GM11168 (cell line): ENCODE results near the gene MLPH.

ENCODE experiments used
- in situ Hi-C: fragments of 300-500 bp; cut with MboI; formaldehyde crosslinking; loops from one replicate; pipeline ENCODE4 v1.12.0; 2022; ENCODE audit warnings: low sequenced_read_pairs; ENCODE audit not compliant: unreplicated experiment

Gene MLPH, protein sequence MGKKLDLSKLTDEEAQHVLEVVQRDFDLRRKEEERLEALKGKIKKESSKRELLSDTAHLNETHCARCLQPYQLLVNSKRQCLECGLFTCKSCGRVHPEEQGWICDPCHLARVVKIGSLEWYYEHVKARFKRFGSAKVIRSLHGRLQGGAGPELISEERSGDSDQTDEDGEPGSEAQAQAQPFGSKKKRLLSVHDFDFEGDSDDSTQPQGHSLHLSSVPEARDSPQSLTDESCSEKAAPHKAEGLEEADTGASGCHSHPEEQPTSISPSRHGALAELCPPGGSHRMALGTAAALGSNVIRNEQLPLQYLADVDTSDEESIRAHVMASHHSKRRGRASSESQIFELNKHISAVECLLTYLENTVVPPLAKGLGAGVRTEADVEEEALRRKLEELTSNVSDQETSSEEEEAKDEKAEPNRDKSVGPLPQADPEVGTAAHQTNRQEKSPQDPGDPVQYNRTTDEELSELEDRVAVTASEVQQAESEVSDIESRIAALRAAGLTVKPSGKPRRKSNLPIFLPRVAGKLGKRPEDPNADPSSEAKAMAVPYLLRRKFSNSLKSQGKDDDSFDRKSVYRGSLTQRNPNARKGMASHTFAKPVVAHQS

DNA sequence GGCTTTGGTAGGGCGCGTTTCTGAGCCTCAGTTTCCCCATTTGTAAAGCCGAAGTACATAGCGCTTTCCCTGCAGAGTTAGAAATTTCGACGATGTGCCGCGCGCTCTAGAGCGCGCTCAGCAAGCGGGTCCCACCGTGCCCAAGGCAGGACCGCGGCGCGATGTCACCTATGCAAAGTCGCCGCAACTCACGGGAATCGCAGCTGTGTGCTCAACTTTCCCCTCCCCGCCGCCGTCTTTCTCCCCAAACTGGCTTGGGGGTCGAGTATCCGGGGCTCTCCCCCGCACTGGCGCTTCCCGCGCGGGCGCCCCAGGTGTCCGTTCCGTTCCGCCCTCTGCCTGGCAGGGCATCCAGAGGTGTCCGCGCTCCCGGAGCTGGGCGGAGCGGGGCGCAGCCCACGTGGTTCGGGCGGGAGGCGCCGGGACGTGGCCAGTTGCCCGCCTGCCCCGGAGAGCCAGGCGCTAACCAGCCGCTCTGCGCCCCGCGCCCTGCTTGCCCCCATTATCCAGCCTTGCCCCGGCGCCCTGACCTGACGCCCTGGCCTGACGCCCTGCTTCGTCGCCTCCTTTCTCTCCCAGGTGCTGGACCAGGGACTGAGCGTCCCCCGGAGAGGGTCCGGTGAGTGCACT lies at the start of gene MLPH:
Gene MLPH (plus strand): TSS at position 433 of the 630 bp plus-strand sequence. CDS start 6,176 bp downstream, outside the sequence.
- in situ Hi-C loops: no loop called here

DNA sequence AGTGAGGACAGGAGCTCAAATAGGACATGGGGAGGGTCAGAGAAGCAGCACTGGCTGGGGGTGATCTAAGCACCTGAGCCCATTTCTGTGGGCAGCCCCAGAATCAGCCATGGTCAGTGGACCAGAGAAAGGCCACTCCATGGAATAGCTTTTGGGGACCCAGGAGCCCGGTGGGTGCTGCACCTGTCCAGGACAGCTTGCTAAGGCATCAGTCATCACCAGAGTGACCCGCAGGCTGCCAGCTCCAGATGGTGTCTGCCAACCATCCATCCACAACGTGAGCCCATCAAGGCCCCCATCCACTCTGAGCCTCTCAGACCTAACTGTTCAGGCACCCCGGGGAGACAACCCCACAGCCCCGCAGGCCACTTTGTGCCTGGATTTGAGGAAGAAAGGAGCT lies 49.5 kb upstream of the MLPH start:
- in situ Hi-C loops: no loop called here

DNA sequence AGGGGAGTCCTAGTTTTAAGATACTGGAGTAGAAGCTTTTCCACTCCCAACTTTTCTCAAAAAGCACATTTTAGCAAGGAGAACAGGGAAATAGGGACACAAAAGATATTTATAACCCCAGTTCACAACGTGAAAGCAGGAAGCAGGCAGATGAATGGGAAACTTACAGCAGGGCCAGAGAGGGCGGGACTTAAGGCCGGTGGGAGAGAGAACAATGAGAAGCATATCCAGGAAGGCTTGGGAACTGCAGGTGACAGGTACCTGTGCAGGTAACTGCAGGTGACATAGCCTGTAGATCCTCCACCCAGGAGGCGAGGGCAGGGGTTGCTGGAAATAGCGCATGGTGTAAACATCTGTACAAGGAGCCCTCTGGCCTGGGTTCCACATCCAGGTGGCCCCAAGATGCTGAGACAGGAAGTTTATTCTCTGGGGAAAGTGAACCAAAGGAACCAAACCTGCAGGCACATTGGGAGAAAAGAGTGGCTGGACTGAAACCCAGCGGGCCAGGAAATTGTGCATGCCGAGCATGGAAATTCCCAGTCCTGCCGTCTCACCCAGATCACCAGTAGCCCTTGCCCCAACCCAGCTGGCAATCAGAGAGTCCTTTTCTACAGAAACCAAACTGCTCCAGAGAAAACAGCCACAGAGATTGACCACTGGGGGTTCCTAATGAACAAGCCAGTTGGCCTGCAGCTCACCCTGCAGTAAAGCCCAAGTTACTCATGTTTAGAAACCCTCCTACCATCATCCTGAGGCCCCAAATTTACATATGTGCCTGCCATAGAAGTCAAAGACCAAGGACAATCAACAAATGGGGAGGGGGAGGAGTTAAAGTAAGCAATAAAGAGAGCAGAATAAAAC lies 48.7 kb upstream of the MLPH start:
- in situ Hi-C loops: no loop called here

DNA sequence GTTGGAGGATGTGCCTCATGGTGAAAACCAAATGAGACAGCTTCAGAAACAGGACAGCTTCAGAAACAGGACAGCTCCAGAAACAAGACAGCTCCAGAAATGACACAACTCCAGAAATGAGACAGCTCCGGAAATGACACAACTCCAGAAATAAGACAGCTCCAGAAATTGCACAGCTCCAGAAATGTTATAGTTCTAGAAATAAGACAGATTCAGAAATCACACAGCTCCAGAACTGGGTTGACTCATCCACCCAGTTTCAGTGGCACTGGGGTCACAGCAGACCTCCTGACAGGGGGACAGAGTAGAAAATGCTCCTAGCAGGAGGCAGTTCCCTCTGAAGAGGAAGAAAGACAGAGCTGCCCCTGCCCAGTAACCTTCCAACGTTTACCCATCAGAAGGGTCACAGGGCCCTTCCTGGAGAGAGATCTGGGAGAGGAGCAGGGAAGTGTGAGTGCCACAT lies 46.2 kb upstream of the MLPH start:
- in situ Hi-C loops: no loop called here

DNA sequence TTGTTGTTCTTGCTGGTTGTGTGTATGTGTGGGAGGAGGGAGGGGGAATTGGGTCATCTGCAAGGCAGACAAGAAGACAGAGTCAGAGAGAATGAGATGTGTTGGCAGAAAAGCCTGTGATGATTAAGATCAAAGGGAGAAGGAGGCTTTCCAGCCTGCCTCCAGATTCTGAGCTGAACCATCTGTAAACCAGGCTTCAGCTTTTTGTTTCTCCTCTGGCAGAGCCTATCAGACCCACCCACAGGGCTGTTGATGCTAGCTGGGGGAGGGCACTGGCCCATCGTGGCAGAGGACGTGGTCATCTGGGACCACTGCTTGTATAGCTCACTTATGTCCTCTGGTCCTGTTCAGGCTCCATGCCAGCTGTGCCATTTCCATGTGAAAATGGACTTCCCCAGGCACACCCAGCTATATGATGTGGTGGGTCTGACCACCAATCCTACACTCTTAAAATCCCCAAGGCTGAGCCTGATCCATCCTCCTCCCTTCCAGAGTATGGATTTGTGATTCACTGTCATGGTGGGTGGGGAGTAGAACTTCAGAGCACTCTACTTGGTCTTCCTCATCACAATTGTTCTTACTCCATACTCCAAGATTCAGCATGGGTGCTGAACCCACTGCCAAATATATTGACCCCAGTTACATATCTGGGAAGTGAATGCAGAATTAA lies 45.3 kb upstream of the MLPH start:
- in situ Hi-C loops: no loop called here

DNA sequence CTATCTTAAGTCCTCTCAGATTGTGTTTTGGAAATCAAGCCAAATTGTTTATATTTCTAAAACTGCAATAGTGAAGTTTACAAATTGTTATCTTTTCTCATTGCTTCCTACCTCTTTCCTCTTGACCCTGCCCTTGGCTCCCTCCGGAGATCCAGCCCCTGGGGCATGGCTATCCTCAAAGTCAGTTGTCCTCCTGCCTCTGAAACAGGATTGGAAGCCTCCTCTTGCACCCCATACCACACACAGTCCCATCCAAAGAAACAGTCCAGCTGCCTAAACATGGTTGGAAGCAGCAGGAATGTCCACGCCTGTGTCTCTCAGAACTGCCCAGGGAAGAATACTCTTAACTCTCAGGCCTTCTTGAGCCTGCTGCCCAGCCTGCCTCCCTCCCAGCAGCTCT lies 43.0 kb upstream of the MLPH start:
- in situ Hi-C loops: no loop called here

DNA sequence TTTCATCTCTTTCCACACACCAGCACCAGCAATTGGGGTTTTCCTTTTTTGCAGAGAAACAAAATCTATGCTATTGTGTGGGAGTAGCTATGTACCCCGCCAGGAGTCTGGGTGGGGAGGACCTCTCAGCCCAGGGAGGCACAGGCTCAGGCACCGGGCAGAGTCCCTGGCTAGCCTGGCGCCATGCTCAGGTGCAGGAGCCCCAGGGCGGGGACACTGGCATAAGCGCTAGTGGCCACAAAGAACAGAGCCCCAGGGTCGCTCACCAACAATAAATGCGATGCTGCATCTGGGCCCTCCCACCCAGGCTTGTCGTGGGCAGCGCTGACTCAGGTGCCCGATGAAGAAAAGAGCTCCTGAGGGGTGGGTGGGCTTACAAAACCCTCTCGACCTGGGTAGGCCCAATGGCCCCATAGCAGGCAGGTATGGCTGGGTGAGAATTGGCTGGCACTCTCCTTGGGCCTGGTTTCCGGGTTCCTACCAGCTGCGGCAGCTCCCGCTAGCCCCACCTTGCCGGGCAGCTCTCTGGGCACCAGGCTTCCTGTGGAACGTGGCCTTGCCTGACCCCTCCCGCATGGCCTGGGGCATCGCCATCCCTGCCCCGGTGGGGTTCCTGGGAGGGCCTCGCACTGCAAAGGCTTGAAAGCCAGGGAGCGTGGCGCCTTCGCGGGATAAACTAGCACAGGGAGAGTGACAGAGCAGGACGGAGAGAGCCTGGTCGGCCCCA lies 41.3 kb upstream of the MLPH start:
- in situ Hi-C loops: no loop called here

DNA sequence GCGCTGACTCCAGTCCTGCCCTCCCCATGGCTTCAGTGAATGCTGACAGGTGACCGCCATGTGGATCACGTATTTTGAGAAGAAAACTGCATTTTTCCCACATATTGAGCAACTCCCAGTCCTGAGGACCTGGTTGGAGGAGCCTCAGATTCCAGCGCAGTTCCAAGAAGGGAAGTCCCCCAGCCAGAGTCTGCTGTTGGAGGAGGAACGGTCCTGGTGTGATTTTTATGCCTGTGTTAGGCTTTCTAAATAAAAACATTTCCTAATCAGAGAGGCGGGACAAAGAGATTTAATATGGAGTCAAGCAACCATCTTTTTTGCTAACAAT lies 40.7 kb upstream of the MLPH start:
- in situ Hi-C loops: no loop called here

DNA sequence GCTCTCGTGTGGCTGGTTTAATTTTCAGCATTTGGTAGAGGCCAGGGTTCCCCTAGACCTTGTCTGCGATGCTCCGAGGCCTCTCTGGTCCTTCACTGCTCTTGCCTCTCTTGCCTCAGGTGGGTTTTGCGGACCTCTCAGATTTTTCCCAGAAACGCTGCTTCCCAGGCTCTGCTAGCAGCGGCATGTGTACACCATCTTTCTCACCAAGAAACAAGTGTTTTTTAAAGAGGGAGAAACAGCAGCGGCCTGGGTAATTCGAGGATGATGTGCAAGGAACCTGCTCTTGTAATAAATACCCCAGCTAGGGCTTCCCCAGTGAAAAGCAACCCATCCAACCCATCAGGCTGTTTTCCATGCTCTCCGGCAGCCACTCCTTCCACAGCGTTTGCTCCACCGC lies 39.6 kb upstream of the MLPH start:
- in situ Hi-C loops: no loop called here

DNA sequence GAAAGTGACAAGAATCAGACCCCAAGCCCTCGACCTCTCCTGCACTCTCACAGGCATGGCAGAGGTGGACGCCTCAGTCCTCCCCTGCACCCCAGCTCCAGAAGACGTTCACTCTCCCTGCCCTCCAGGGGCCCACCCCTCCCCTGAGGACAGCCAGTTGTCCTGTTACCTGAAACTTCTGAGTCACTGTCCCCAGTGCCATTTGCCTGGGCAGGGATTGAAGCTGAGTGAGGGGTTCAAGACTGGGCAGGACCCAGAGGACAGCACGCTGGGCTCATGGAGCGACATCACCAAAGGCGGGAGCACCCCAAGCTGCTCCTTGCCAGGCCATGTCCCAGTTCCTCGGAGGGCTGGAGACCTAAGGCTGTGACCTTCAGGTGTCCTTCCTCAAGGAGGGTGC lies 38.9 kb upstream of the MLPH start:
- in situ Hi-C loops: no loop called here

DNA sequence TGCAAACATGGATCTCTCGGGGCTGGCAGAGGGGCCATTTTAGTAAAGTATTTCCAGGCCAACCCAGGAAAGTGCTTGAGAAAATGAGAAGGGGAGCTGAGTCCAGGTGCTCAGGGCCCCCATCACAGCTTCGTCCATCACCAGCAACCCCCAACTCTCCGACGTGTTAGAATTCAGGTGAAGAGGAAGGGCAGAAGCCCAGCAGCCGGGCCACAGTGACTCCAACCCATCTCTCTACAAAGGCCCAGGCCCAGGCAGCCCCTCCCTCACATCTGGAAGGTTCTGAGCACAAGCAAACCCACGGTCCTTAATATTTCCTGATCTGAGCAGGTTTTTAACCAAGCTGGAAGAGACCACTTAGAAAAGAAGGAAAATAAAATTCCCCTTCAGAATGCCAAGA lies 38.4 kb upstream of the MLPH start:
- in situ Hi-C loops: no loop called here

DNA sequence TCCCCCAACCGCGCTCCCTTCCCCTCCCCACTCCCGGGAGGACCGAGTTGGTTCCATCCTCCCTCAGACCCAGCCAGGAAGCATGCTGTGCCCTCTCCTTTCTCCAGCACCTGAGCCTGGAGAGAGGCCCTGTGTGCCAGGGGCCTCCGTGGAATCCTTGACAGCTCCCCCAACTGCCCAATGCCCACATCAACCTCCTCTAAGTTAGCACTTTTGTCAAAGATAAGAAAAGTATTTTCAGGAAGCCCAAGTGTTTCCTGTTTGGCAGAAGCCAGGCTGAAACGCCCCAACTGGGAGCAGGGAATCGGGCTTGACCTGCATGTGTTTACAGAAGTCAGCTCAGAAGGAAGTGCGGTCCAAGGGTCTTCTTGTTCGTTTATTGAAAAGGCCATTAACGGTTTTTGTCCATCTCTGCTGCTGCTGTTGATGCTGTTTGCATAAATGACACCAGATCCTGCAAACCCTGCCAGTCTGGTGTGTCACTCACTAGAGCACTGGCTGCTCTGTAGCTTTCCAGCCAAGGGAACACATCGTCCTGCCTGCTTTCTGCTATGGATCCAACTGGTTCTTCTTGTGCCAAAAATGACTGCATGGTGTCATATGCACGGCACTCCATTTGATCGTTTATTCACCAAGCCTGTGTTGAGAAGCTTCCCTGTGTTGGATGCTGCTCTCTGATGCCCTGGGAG lies 37.7 kb upstream of the MLPH start:
- in situ Hi-C loops: no loop called here

DNA sequence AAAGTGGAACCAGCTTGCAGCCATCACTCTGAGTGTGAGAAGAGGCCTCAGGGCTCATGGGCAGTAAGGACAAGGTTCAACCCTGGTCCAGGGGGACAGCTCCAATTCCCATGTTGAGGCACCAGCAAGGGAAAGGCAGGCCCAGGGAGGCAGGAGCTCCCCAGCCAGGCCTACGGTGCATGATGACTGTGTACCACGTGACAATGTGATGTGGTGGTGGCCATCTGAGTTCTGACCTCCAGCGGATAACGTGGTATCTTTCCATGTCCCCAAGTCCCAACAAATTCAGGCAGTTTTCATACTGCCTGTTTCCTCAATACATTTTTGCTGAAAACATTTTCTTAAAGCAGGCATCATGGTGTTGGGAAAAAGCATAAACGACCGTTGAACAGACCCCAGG lies 36.9 kb upstream of the MLPH start:
- in situ Hi-C loops: no loop called here

DNA sequence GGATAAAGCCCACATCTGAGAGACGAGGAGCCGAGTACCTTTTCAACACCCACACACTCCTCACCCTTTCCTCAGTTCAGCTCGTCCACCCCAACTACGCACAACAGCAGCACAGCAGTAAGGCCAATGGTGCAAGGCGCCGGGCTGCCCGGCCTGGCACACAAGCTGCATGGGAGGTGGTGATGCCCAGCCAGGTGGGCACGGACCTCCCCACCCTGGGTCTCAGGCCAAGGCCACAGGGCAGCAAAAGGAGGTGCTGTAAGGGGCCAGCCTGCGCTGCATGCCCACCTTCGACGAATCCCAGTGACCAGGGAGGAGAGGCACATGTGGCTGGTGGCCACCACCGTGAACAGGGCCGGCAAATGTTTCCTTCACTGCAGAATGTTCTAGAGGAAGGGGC lies 36.5 kb upstream of the MLPH start:
- in situ Hi-C loops: no loop called here

DNA sequence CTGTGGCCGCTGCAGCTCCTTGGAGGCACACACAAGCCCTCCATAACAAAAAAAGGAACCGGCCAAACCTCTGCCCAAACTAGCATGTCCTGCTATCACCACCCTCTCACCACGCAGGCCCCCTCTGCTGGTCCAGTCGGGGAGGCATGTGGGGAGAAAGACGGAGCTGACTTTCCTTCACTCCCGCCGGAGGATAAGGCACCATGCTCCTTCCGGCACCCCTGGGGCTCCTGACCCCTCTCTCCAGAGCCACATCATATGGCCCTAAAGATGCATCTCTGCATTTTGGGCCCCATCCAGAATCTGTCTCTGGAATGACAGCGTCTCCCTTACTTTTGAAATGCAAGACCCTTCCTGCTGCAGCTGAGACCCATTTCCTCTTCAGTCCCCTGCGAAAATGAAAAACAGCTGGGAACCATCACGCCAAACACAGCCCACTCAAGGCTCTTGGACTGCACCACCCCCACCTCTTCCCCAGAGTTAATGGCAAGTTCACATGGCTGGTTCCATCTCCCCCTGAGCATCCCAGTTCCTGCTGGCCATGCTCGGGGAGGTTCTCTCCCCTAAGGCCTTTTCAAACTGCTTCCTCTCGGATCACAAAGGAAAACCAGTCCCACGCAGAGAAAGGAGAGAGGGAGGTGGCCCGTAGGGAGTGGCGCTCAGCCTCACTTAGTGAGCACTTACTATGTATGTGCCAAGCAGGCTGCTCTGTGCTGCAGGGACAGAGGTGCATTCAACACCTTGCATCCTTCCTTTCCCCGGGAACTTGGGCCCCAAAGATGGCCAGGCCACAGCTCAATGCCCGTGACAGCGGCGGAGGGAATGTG lies 35.2 kb upstream of the MLPH start:
- in situ Hi-C loops: no loop called here

DNA sequence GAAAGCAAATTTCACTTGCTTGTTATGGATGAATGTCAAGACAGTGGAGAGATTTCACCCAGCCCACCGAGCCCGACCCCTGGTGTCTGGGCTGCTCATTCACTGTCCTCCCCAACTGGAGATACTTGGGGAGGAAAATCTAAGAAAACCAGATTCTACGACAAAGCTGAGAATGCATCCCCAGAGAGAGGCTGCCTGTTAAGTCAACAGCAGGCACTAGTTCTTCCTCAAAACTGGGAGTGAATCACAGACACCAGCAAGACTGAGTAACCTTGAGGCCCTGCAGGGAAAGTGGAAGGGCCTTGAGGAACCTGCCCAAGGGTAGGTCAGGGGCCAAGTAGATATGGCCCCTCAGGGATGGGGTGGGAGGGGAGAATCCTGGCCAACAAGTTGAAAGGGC lies 34.2 kb upstream of the MLPH start:
- in situ Hi-C loops: no loop called here

DNA sequence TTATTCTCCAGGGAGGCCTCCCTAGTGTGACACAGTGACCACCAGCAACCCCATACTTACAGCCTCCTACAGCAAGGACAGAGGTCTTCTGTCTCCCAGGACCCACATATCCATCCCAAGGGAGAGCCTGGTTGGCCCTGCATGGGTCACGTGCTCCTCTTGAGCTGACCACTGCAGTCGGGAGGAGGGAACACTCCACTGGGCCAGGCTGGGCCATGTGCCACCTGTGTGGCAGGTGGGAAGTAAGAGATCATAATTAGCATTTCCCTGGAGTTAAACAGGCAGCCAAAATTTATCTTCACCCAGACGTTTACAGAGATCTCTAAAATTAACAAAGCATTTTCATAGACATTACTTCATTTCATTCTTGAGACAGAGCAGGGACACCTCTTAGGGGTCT lies 33.4 kb upstream of the MLPH start:
- in situ Hi-C loops: no loop called here

DNA sequence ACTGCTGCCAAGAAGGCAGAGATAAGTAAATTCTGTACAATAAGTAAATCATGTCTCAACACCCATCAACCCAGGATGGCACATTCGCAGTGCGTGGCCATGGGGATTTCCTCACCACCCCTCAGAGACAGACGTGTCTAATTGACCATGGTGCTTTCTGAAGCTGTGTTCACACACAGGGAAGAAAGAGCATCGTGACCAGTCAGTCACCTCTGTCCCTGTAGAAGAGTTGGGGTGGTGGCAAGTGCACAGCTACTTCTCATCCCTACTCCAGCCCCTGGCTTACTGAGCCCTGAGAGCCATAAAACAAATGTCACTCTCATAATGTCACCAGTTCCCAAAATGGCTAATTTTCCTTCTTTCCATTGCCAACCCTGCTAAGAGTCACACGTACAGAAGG lies 31.3 kb upstream of the MLPH start:
- in situ Hi-C loops: no loop called here
